ENCODE measurements around the gene CTDSPL. TPM values are rescaled to one million over a fixed set of nuclear protein-coding genes. Genes with fewer than 3 reads are reported as not detected.

The CTDSPL gene
- total RNA-seq, 1 donor from 2014 or later = 176 TPM

GRCh38 chr3:37890522-37890921 lies 28.8 kb downstream of the CTDSPL start:
- no peak for DNase-seq (ENCODE audit: low spot score)

DNA sequence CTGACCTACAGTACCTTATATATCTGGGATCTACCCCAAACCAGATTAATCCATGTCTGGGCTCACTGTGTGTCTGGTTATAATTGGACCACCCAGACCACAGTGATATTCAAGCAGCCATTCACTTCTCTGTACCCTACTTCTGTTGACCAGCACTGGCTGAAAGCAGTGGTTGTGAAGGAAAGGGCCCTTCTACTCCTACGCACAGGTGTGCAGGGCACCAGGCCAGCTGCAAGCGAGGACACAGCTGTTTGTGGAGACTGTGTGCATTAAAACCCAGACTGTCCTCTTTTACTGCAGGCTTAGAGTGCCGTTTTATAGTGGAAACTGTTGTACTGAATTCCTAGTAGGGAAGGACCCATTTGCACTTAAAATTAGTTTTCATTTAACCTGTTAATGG lies 29.5 kb downstream of the CTDSPL start:
- DNase-seq (ENCODE audit: low spot score) = no peak

DNA sequence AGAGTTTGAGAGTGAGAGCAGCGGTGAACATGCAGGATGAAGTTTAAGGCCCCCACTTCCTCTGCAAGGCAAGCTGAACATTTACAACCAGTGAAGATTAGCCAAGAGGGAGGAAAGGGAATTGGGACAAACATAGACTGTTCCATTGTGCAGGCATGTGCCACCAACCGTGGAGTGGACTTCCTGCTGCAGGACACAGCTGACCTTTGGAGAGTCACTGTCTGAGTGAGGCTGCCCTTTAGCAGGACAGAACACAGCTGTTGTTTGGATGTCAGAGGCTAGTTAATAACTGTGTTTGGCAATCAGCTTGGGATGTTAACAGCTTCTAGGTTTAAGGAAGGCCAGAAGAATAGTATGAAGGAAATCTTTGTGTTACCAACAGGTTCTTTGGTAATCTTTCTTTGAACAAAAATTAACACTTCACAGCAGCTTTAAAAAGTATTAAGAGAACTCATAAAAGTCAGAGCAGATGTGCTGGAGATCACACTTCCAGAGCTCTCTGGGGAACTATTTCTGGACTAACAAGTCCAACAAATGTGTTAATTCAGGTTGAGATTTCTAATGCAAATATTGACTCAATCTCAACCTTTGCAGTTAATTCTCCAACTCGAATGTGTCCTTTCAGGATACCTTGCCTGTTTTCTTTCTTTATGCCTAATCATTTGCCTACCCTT lies 31.4 kb downstream of the CTDSPL start:
- DNase-seq (ENCODE audit: low spot score) = peak; percentile 44

- no peak for DNase-seq (ENCODE audit: low spot score)
Observed at GRCh38 chr3:37896827-37897226, 35.1 kb downstream of the CTDSPL start.

DNA sequence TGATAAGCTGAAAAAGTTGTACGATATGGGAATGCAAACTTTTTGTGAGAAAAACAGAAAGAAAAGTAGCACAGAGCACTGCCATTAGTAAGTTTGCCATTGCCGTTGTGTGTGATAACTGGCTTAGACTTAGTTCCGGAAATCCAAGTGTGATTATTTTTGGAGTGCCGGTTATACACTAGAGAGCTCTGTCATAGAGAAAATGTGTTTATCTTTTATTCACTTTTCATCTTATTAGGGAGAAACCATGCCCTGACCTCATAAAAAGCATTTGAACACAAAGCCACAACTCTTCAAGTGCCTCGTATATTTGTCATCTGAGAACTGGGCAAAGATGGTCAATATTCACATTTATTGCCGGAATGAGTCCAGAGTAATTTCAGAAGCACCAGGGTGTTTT lies 36.1 kb downstream of the CTDSPL start:
- no peak for DNase-seq (ENCODE audit: low spot score)

DNA sequence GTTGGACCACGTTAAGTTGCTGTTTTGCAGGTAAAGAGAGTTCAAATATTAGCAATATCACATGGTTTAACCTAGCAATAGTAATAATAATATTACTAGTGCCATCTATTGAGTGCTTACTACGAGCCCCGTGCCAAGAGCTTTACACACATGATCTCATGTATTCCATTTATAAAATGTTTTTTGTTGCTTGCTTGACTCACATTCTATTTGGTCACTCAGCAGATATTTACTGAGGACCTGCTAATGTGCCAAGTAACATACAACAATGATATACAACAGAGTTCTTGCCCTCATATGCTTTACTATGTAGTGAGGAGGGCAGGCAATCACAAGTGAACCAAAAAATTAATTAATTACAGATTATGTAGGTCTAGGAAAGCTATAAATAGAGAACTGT lies 36.7 kb downstream of the CTDSPL start:
- no peak for DNase-seq (ENCODE audit: low spot score)

- no peak for DNase-seq (ENCODE audit: low spot score)
Observed at GRCh38 chr3:37899101-37899707, 37.5 kb downstream of the CTDSPL start.

DNA sequence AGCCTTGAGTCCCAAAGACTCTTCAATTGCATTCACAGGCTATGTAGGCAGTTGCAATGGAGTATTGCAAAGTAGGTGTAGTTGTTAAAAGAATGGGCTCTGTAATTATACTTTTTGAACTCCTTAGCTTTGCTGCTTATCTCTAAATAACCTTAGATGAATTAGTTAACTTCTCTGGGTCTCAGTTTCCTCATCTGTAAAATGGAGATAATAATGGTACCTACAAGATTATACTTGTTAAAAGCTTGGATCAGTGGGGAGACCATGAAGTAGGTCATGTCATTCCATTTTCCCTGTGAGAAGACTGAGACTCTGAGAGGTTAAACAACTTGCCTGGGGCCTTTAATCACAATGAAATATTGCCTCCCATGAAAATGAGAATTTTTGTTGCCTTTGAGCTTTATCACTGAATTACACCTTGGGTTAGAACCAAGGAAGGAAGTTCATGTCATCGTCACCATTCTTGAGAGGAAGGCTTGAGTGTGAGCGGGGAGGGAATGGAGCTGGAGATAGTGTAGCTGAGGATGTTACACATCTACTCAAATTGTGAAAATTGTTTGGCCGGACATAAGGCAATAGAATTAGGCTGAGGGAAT lies 38.1 kb downstream of the CTDSPL start:
- DNase-seq (ENCODE audit: low spot score) = no peak

DNA sequence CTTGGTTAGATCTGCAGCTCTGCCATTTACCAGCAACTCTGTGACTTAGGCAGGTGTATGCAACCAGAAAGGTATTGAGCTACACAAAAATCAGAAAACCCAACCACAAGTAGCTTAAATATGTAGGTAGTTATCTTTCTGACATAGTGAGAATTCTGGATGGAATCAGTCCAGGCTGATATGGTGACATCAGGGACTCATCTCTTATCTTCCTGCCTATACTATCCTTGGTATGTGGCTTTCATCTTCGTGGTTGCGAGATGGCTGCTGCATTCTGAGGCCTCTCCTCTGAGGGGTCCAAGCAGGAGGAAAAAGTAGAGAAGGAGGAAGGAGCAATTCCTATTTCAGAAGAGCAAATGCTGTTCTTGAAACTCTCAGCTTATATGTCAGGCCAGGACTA lies 40.0 kb downstream of the CTDSPL start:
- no peak for DNase-seq (ENCODE audit: low spot score)

DNA sequence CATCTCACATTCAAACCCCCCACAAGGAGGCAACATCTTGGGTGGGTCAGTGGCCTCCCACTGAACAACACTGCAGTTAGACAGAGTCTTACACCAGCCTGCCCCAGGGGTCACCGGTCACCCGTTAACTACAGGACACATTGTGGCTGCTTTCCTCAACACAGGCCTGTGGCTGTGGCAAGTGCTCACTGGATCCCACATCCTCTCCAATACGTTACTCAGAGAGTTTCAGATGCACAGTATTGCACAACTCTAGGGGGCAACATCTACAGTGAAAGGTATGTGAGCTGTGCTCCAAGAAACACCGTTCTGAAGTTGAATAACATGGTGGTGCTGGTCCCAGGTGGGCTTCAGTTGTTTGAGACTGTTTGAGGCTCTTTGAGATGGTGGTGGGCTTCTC lies 41.0 kb downstream of the CTDSPL start:
- DNase-seq (ENCODE audit: low spot score) = no peak

DNA sequence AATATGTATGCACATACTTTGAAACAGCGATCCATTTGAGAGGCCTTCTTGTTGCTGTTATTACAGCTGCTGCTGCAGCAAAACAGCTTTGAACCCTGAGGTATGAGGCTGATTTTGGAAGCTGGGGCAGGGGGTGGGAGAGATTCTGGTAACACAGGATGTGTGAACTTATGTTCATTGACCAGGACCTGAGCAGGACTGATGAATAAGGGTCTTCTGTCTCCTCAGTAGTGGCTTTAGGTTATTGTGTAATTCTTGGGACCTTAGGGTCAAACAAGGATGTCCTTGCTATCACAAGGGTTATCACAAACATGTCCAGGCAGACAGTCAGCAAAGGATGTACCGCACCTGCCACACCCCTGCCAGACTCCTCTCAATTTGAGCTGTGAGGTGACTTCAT lies 41.6 kb downstream of the CTDSPL start:
- no peak for DNase-seq (ENCODE audit: low spot score)

- no peak for DNase-seq (ENCODE audit: low spot score)
Observed at GRCh38 chr3:37903734-37904133, 42.1 kb downstream of the CTDSPL start.

DNA sequence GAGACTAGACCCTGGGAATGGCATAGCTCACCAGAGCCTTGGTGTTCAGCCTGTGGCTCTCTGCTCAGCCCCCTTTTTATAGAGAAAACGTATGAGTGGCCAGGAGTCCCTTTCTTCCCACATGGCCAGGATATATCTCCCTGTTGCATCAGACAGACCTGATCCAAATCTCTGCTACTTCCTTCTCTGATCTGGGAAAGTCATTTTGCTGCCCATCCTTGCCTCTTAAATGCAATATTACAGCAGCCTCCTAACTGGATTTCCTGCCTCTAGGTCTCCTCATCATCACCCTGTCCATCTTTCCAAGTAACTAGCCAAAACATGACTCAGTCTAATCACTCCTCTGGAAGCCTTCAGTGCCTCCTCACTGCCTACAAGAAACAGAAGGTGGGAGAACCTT lies 42.9 kb downstream of the CTDSPL start:
- no peak for DNase-seq (ENCODE audit: low spot score)

DNA sequence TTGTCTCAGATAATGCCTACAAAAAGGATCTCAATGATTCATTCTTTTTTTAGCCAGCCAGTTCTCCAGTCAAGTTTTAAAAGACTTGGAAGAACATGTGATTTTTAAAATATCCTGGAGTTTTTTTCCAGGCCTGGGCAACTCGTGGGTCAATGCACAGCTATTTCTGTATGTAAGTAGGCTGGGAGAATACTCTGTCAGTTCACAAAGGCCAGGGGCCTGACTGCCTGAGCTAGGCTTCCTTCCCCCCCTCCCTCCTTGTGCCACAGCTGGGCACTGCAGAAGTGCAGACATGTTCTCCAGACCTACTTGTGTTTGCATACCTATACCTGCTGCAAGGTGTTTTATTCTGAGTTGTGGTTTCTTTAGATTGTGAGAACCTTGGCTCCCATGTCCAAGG lies 43.7 kb downstream of the CTDSPL start:
- DNase-seq (ENCODE audit: low spot score) = no peak

GRCh38 chr3:37905987-37906674 lies 44.5 kb downstream of the CTDSPL start:
- DNase-seq (ENCODE audit: low spot score) = peak; percentile 68

DNA sequence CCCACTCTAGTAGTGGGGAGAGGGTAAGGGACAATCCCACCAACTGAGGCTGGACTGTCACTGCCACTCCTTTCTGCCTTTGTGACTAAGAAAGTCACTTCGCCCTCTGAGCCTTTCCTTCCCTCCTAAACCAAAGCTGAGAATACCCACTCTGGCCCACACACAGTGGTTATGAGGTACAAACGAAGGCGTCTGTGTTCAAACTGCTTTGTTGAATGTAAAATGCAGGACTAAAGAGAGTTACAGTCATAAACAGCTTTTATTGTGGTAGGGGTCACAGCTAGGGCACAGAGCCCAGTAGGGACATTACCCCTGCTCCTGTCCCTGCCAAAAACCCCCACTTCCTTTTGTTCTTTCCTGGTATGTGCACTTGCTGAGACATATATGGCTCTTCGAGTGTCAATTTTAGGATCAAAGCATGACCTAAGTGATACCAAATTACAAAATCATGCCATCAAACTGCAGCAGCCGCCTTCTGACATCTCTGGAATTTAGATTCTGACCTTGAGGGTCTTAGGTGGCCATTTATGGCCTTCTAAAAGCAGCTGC lies 45.1 kb downstream of the CTDSPL start:
- no peak for DNase-seq (ENCODE audit: low spot score)

DNA sequence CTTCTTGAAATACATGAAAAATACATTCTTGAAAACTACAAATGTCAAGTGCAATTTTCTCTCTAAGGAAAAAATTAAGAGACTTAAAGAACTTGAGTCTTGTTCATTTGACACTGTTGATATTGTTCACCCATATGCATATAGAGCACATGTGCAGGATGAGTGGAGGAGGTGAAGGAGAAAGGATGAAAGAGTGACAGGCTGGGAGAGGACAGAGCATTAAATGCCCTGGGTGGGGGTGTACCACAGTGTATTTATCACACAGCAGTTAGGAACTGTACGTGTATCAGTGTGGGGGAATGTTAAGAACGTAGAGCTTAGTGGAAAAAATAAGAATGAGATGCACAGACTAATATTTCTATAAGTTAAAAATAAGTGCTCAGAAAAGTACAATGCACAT lies 45.7 kb downstream of the CTDSPL start:
- DNase-seq (ENCODE audit: low spot score) = no peak

GRCh38 chr3:37907906-37908305 lies 46.2 kb downstream of the CTDSPL start:
- DNase-seq (ENCODE audit: low spot score) = no peak

GRCh38 chr3:37909067-37909911 lies 47.6 kb downstream of the CTDSPL start:
- DNase-seq (ENCODE audit: low spot score) = no peak

DNA sequence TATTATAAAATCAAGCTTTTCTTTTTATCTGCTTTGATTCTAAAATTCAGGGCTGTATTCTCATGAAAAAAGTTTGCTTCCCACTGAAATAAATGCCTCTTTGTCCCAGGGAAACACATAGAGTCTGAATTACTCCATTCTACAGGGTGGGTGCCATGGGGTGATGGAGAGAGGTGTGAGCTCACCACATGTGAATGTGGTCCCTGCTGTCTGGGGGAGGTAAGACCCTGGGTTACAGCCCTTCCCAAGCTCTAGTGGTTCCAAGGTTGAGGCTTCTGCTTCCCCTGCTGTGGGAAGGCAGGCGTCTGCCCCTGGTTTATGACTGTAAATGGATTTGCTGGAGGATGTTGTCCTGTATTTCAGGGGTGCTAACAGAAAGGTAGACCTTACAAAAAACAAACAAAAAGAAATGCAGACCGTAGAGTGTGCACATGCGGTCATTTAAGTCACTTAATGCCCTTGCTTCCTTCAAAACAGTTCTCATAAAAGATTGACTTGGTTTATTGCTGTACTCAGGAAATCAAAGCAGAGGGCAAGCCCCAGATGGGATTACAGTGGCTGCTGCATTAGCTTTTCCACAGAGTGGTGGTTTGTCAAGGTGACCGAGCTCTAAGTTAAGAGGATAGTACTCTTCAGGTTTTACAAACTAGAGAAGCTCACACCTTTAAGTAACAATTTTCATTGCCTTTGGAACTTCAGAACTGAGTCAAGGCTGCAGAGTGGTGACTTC lies 49.2 kb downstream of the CTDSPL start:
- DNase-seq (ENCODE audit: low spot score) = no peak
